Panc1 (cell line): ENCODE data around the gene FAT1.

Experiments
- POLR2AphosphoS5 ChIP-seq: IDR thresholded peaks from 2 replicates; pipeline ENCODE4 v1.6.1; 2012; ENCODE audit warnings: mild to moderate bottlenecking, low read depth, low read length, moderate library complexity
- TCF7L2 ChIP-seq: IDR thresholded peaks from 2 replicates; pipeline ENCODE4 v1.6.1; 2011; ENCODE audit warnings: mild to moderate bottlenecking, low read depth, low read length, inconsistent platforms
- TF ChIP-seq, protein P1 (sequence below): fragments of 450-650 bp; IDR thresholded peaks from 2 replicates; pipeline ENCODE4 v1.5.1; 2017; ENCODE audit warnings: mild to moderate bottlenecking

DNA sequence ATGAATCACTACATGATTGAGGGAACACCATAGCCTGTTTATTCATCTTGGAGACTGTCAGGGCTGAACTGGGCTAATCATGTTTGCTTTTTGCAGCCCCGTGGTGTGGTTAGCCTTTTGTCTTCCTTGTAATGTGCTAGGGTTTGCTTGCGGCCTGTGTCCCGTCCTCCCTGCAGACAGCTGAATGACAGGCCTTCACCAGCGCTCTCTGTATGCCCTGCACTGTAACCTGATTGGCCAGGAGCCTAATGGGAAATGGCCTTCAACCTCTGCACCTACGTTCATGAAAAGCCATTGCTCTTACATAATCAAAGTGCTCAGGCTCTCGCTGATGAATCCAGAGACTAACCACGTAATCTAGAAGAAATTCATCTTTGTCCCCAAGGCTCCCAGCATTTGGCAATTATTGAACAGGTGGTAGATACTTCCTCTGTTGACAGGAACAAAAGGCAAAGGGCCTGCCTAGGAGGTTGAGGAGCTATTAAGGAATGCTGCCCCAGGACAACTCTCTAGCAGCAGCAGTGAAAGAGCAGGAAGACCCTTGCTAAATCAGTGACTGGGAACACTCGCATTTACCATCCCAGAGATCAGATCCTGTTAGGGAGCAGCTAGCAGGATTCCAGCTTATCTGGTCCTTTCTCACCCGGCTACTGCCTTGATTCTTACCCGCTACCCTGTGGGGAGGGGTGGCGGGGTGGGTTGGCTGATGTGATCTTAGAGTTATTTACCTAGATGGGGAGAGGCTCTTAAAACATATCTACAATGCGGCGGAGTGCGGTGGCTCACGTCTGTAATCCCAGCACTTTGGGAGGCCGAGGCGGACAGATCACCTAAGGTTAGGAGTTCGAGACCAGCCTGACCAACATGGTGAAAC is 42.3 kb upstream of the FAT1 start:
- TF ChIP-seq, protein P1, sequence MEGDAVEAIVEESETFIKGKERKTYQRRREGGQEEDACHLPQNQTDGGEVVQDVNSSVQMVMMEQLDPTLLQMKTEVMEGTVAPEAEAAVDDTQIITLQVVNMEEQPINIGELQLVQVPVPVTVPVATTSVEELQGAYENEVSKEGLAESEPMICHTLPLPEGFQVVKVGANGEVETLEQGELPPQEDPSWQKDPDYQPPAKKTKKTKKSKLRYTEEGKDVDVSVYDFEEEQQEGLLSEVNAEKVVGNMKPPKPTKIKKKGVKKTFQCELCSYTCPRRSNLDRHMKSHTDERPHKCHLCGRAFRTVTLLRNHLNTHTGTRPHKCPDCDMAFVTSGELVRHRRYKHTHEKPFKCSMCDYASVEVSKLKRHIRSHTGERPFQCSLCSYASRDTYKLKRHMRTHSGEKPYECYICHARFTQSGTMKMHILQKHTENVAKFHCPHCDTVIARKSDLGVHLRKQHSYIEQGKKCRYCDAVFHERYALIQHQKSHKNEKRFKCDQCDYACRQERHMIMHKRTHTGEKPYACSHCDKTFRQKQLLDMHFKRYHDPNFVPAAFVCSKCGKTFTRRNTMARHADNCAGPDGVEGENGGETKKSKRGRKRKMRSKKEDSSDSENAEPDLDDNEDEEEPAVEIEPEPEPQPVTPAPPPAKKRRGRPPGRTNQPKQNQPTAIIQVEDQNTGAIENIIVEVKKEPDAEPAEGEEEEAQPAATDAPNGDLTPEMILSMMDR = no peak
- TF ChIP-seq TCF7L2 = no peak
- no peak for TF ChIP-seq POLR2AphosphoS5
